GM12878 (cell line): ENCODE results near the gene GNB5. TPM values are rescaled to one million over a fixed set of nuclear protein-coding genes. Genes with fewer than 3 reads are reported as not detected.

ENCODE experiments used
- ATAC-seq: fragments of 200-7000 bp; cut with Tn5 transposase; 3 replicates; pipeline ENCODE4 v1.9.1; 2020; ENCODE audit warnings: mild to moderate bottlenecking, moderate library complexity
- BruUV-seq: library from RNA; stranded (reverse); fragments of 400-500 nt; replicated peaks from 2 replicates; lab custom pipeline; 2021; lab: Mats Ljungman, UMichigan
- CTCF ChIA-PET: fragments of 300-600 bp; sonication (Branson Sonifier 250); formaldehyde crosslinking; extraction: SDS; loops from one replicate; lab custom pipeline; 2021; ENCODE audit warnings: inconsistent platforms; lab: Yijun Ruan, JAX
- POLR2A ChIA-PET: fragments of 350-600 bp; formaldehyde crosslinking; extraction: SDS; loops from one replicate; lab custom pipeline; 2021; ENCODE audit warnings: inconsistent platforms; lab: Charles Lee
- RAD21 ChIA-PET: fragments of 300-600 bp; sonication (Branson Sonifier 250); formaldehyde crosslinking; loops from one replicate; lab custom pipeline; 2023; ENCODE audit warnings: antibody characterized with exemption; ENCODE audit not compliant: unreplicated experiment; lab: Charles Lee
- SMC1A ChIA-PET: fragments of 300-600 bp; sonication (Branson Sonifier 250); formaldehyde crosslinking; loops from one replicate; lab custom pipeline; 2023; ENCODE audit not compliant: unreplicated experiment, uncharacterized antibody; lab: Charles Lee
- DNase-seq: peaks from one replicate; pipeline ENCODE4 v3.0.0-alpha.2; 2011; ENCODE audit warnings: low read depth, low spot score
- FAIRE-seq: peaks from 3 replicates; lab custom pipeline; 2011; peaks lifted over from hg19 to GRCh38; lab: Jason Lieb, UNC
- H2AFZ ChIP-seq: 2 replicates; pipeline ENCODE4 v1.6.0; 2011; ENCODE audit warnings: low read depth, low read length, control low read depth; ENCODE audit not compliant: control insufficient read depth
- H3K27ac ChIP-seq: 2 replicates; pipeline ENCODE4 v1.5.1; 2011; ENCODE audit warnings: control low read depth; ENCODE audit not compliant: control insufficient read depth, insufficient read depth
- H3K27me3 ChIP-seq, 2 experiments: replicated peaks in 1 of 2; 2 replicates each; pipeline versions ENCODE4 v1.6.0 to v1.6.1; 2011; ENCODE audit warnings: low read length in 1 of 2; ENCODE audit not compliant: control insufficient read depth in 2 of 2, insufficient read depth in 2 of 2
- H3K36me3 ChIP-seq, 2 experiments: 2 replicates each; pipeline ENCODE4 v1.5.1; 2011; ENCODE audit warnings: low read length in 1 of 2; ENCODE audit not compliant: control insufficient read depth in 2 of 2, insufficient read depth in 2 of 2
- H3K4me1 ChIP-seq: 2 replicates; pipeline ENCODE4 v1.6.1; 2011; ENCODE audit warnings: mild to moderate bottlenecking, low read length, moderate library complexity, mixed read lengths; ENCODE audit not compliant: control insufficient read depth, insufficient read depth
- H3K4me2 ChIP-seq: 2 replicates; pipeline ENCODE4 v1.6.0; 2011; ENCODE audit warnings: control low read depth; ENCODE audit not compliant: control insufficient read depth, insufficient read depth
- H3K4me3 ChIP-seq: fragments of 200-600 bp; sonication (generic); 2 replicates; pipeline ENCODE4 v1.5.1; 2016
- H3K79me2 ChIP-seq: 2 replicates; pipeline ENCODE4 v1.6.0; 2011; ENCODE audit warnings: low read length; ENCODE audit not compliant: control insufficient read depth, insufficient read depth
- H3K9ac ChIP-seq: 2 replicates; pipeline ENCODE4 v1.8.0; 2011; ENCODE audit warnings: low read length, control low read depth, mixed read lengths; ENCODE audit not compliant: control insufficient read depth, insufficient read depth
- H3K9me3 ChIP-seq: replicated peaks from 3 replicates; pipeline ENCODE4 v1.5.1; 2011; ENCODE audit warnings: mild to moderate bottlenecking, low read length; ENCODE audit not compliant: control insufficient read depth, insufficient read depth
- H4K20me1 ChIP-seq: 2 replicates; pipeline ENCODE4 v1.6.0; 2011; ENCODE audit not compliant: control insufficient read depth, insufficient read depth
- BRCA1 ChIP-seq: IDR thresholded peaks from 2 replicates; pipeline ENCODE4 v1.6.1; 2011; ENCODE audit warnings: low read depth, low read length, improper control_type of control experiment
- MXI1 ChIP-seq: fragments of 150-350 bp; IDR thresholded peaks from 2 replicates; pipeline ENCODE4 v1.6.1; 2011; ENCODE audit warnings: low read depth, mild to moderate bottlenecking, inconsistent platforms, low read length, improper control_type of control experiment
- NRF1 ChIP-seq: conservative IDR thresholded peaks from 2 replicates; pipeline ENCODE4 v1.6.1; 2011; ENCODE audit warnings: mild to moderate bottlenecking, low read depth, low read length, improper control_type of control experiment
- PML ChIP-seq: IDR thresholded peaks from 2 replicates; pipeline ENCODE4 v1.6.1; 2012; ENCODE audit warnings: low read length, inconsistent platforms
- RAD21 ChIP-seq: IDR thresholded peaks from 2 replicates; pipeline ENCODE4 v1.6.1; 2011; ENCODE audit warnings: mild to moderate bottlenecking, low read depth, low read length, moderate library complexity; ENCODE audit not compliant: insufficient read depth
- RELB ChIP-seq: fragments of 450-650 bp; IDR thresholded peaks from 2 replicates; pipeline ENCODE4 v1.6.1; 2017; ENCODE audit warnings: low read depth, mild to moderate bottlenecking, moderate library complexity
- SMAD5 ChIP-seq: IDR thresholded peaks from 2 replicates; pipeline ENCODE4 v1.6.1; 2016; ENCODE audit warnings: antibody characterized with exemption, low read depth
- SREBF2 ChIP-seq: IDR thresholded peaks from 2 replicates; pipeline ENCODE4 v1.6.1; 2012; ENCODE audit warnings: mild to moderate bottlenecking, low read length
- ZBTB33 ChIP-seq: fragments of 450-650 bp; IDR thresholded peaks from 2 replicates; pipeline ENCODE4 v1.6.1; 2017; ENCODE audit warnings: mild to moderate bottlenecking
- ZNF622 ChIP-seq: fragments of 450-650 bp; IDR thresholded peaks from 2 replicates; pipeline ENCODE4 v1.6.1; 2017; ENCODE audit warnings: mild to moderate bottlenecking, inconsistent platforms
- WGBS: methylation state at CpG from one replicate; pipeline ENCODE4 v1.1.6; 2016; ENCODE audit warnings: low lambda C conversion rate; ENCODE audit not compliant: insufficient replicate concordance, insufficient coverage; ENCODE audit errors: missing lambda C conversion rate; 5-methylcytosine and 5-hydroxymethylcytosine counted together
- in situ Hi-C: fragments of 300-500 bp; cut with MboI; formaldehyde crosslinking; loops from 9 replicates; pipeline ENCODE4 v1.14.3; 2018; ENCODE audit warnings: mixed read lengths
- intact Hi-C: fragments of 100-400 bp; cut with micrococcal nuclease; formaldehyde crosslinking; loops from one replicate; pipeline ENCODE4 v1.14.2; 2022; ENCODE audit not compliant: unreplicated experiment
- polyA plus RNA-seq, 11 experiments: library from polyadenylated mRNA; depleted of rRNA in 4 of 11; unstranded in 6 of 11; stranded (reverse) in 5 of 11; fragments of >200 nt; fragmentation: Nextera tagmentation in 4 of 11; fragmentation: Illumina TruSeq in 1 of 11; extraction: Ambion mirVana in 4 of 11; extraction: Trizol in 1 of 11; gene quantifications; 1 replicate in 1 of 11; 2 replicates in 10 of 11; pipeline versions ENCODE4 v1.2.1 to v1.2.3, GENCODE V29; 2011 to 2016; ENCODE audit warnings: inconsistent platforms in 2 of 11, missing spikeins in 2 of 11, low read depth in 1 of 11
- total RNA-seq, 4 experiments: library from RNA; depleted of rRNA in 3 of 4; stranded (reverse); fragments of >200 nt in 3 of 4; fragmentation: Illumina TruSeq in 1 of 4; extraction: Trizol in 1 of 4; gene quantifications; 2 replicates each; pipeline versions ENCODE4 v1.2.1 to v1.2.3, GENCODE V29; 2013 to 2021

GNB5 gene
- total and polyA plus RNA-seq, 10 of the 15 experiments (the other 5 are each of a cell fraction or from before 2014, with no cell fraction given) = 2.4 to 25.9 (median 15.2) TPM

- no peak overlapping the region for H3K9ac ChIP-seq
- DNase-seq = no peak
- H3K4me2 ChIP-seq = no peak overlapping the region
- no peaks in the 10 kb centered on the region for H3K27me3 ChIP-seq
- no peak for TF ChIP-seq PML
- TF ChIP-seq ZBTB33 = no peak
- no peak for TF ChIP-seq NRF1
- no peak for TF ChIP-seq SMAD5
- TF ChIP-seq RAD21 = no peak
- no peak for TF ChIP-seq ZNF622
- no peak for TF ChIP-seq MXI1
- no peak for TF ChIP-seq SREBF2
- TF ChIP-seq RELB = no peak
- TF ChIP-seq BRCA1 = no peak
- TF ChIP-seq, all 136 proteins: peak for 0
- no peak for FAIRE-seq
- ChIA-PET SMC1A (interaction anchor here (1.8 kb wide), 1 partner anchor 17 kb away, joined by 6 read pairs; no protein-coding TSS in a partner anchor), CTCF (interaction anchor here (0.6 to 2.0 kb wide), 3 partner anchors 13 to 24 kb away, joined by 3 to 6 read pairs (median 3); no protein-coding TSS in a partner anchor), RAD21 (no interaction called here), POLR2A (interaction anchor here (0.6 kb wide), 1 partner anchor 307 kb away, joined by 6 read pairs; no protein-coding TSS in a partner anchor)
- no peaks in the 10 kb centered on the region for H3K79me2 ChIP-seq
- intact Hi-C loops = no loop called here
- H4K20me1 ChIP-seq = no peaks in the 10 kb centered on the region
- H2AFZ ChIP-seq = no peak overlapping the region
- no peak for ATAC-seq
- H3K4me1 ChIP-seq = peaks cover 29% of the 10 kb centered on the region
- 91% methylated on average over 3 of the region's 3 CpGs for WGBS
- in situ Hi-C loops = no loop called here
- no peaks in the 10 kb centered on the region; a peak in 1 of 4 replicates for H3K36me3 ChIP-seq
- no peak overlapping the region for H3K27ac ChIP-seq
- BruUV-seq = no TSS peak
- no peak overlapping the region for H3K4me3 ChIP-seq
- H3K9me3 ChIP-seq = no peaks in the 10 kb centered on the region
Measured at GRCh38 chr15:52238149-52238548, 47.0 kb upstream of the GNB5 start.
